ENCODE data around the gene PPP1R3A.

GRCh38 chr7:113907617-113908016 lies 11.2 kb downstream of the PPP1R3A start:
- TF ChIP-seq CTCF (IDR thresholded peaks at IDR 0.05) (no peak), POLR2A (IDR thresholded peaks at IDR 0.05) (no peak)

All from lower leg skin (tissue), 3 donors.